Lower lobe of right lung (tissue), 2 donors: Measurements from ENCODE around the gene FTCDNL1. TPM values are rescaled to one million over a fixed set of nuclear protein-coding genes. Genes with fewer than 3 reads are reported as not detected.

ENCODE experiments used
- ATAC-seq, 2 donors: fragments of 200-7000 bp; cut with Tn5 transposase; one replicate each; pipeline ENCODE4 v1.9.1; 2020 to 2022; ENCODE audit warnings: mild to moderate bottlenecking in 2 of 2, moderate library complexity in 2 of 2
- DNase-seq: peaks from one replicate; pipeline ENCODE4 v3.0.0-alpha.2; 2020
- H3K27ac ChIP-seq: fragments of 200-600 bp; one replicate; pipeline ENCODE4 v1.8.0; 2022
- H3K27me3 ChIP-seq: fragments of 200-600 bp; one replicate; pipeline ENCODE4 v1.8.0; 2022; ENCODE audit warnings: low read depth
- H3K36me3 ChIP-seq: fragments of 200-600 bp; one replicate; pipeline ENCODE4 v1.8.0; 2022; ENCODE audit warnings: mild to moderate bottlenecking
- H3K4me1 ChIP-seq: fragments of 200-600 bp; one replicate; pipeline ENCODE4 v1.8.0; 2022
- H3K4me3 ChIP-seq: fragments of 200-600 bp; one replicate; pipeline ENCODE4 v1.8.0; 2022; ENCODE audit warnings: mild to moderate bottlenecking
- H3K9me3 ChIP-seq: fragments of 200-600 bp; one replicate; pipeline ENCODE4 v1.8.0; 2022
- CTCF ChIP-seq: fragments of 200-600 bp; IDR thresholded peaks from one replicate; pipeline ENCODE4 v1.8.0; 2022; ENCODE audit warnings: antibody characterized with exemption, mild to moderate bottlenecking
- intact Hi-C: fragments of 100-400 bp; cut with DNase I; formaldehyde crosslinking; loops from one replicate; pipeline ENCODE4 v1.11.0; 2022
- long read RNA-seq: library from polyadenylated mRNA; unstranded; transcript quantifications from one replicate; pipeline ENCODE4 v2.0.0, GENCODE V29; 2021
- total RNA-seq: library from RNA; stranded (reverse); fragmentation: NEBNext Ultra II Directional; extraction: Animal tissue kit (Norgen Biotek cat#: 25700); gene quantifications from one replicate; pipeline ENCODE4 v1.2.1, GENCODE V29; 2021
- donor health status: DM: no; HTN: yes; CAD: no; lungs with severe emphysema.

FTCDNL1 gene
- total RNA-seq = 3.7 TPM
- long read RNA-seq, partial matches to known transcripts = 2 of 8 reads
- long read RNA-seq, other reads (novel, unspliced or antisense) = 6 of 8 reads

GRCh38 chr2:199850718-199851500, at the start of gene FTCDNL1:
TSS of gene FTCDNL1 (minus strand) at chr2:199851192. CDS start at chr2:199848962, 2,230 bp downstream.
- H3K36me3 ChIP-seq = no peaks in the 10 kb centered on the region
- DNase-seq (peak; percentile 87), ATAC-seq (peak; percentile 97)
- H3K4me3 ChIP-seq = peak within 1 kb of the TSS; percentile 67
- intact Hi-C loops = no loop called here
- TF ChIP-seq CTCF = peak; percentile 48
- no peaks in the 10 kb centered on the region for H3K4me1 ChIP-seq
- no peaks in the 10 kb centered on the region for H3K27me3 ChIP-seq
- no peaks in the 10 kb centered on the region for H3K9me3 ChIP-seq
- peak within 1 kb of the TSS; percentile 68 for H3K27ac ChIP-seq

GRCh38 chr2:199896617-199897016, 45.6 kb upstream of the FTCDNL1 start:
- no peak overlapping the region for H3K27ac ChIP-seq
- intact Hi-C loops = no loop called here
- H3K4me1 ChIP-seq = no peaks in the 10 kb centered on the region
- no peaks in the 10 kb centered on the region for H3K9me3 ChIP-seq
- H3K36me3 ChIP-seq = no peaks in the 10 kb centered on the region
- no peak for DNase-seq
- no peak overlapping the region for H3K4me3 ChIP-seq
- ATAC-seq = no peak
- no peak for TF ChIP-seq CTCF
- H3K27me3 ChIP-seq = no peaks in the 10 kb centered on the region

- Histone ChIP-seq H3K4me1 (no peaks in the 10 kb centered on the region), H3K27me3 (no peaks in the 10 kb centered on the region), H3K36me3 (no peaks in the 10 kb centered on the region), H3K27ac (no peak overlapping the region), H3K4me3 (no peak overlapping the region), H3K9me3 (no peaks in the 10 kb centered on the region)
- ATAC-seq = no peak
- TF ChIP-seq CTCF = no peak
- DNase-seq = no peak
- intact Hi-C loops = no loop called here
These were observed 44.4 kb upstream of the FTCDNL1 start for GRCh38 chr2:199895406-199895805.

- Histone ChIP-seq H3K4me1 (no peaks in the 10 kb centered on the region), H3K27ac (no peak overlapping the region), H3K4me3 (no peak overlapping the region), H3K9me3 (no peaks in the 10 kb centered on the region), H3K36me3 (no peaks in the 10 kb centered on the region), H3K27me3 (no peaks in the 10 kb centered on the region)
- intact Hi-C loops = no loop called here
- ATAC-seq (no peak), DNase-seq (no peak)
- TF ChIP-seq CTCF = no peak
These were observed 32.7 kb upstream of the FTCDNL1 start for GRCh38 chr2:199883474-199884212.

GRCh38 chr2:199882667-199883066, 31.7 kb upstream of the FTCDNL1 start:
- no peak overlapping the region for H3K4me3 ChIP-seq
- no peaks in the 10 kb centered on the region for H3K36me3 ChIP-seq
- H3K9me3 ChIP-seq = no peaks in the 10 kb centered on the region
- H3K27ac ChIP-seq = no peak overlapping the region
- no peak for TF ChIP-seq CTCF
- no peaks in the 10 kb centered on the region for H3K4me1 ChIP-seq
- intact Hi-C loops = no loop called here
- DNase-seq = no peak
- no peak for ATAC-seq
- H3K27me3 ChIP-seq = no peaks in the 10 kb centered on the region
